ENCODE data around the gene ITIH5. TPM values are rescaled to one million over a fixed set of nuclear protein-coding genes. Genes with fewer than 3 reads are reported as not detected.

Gene ITIH5
- total and polyA plus RNA-seq, 2 donors (not counting 1 experiment from before 2014, with no cell fraction given) = 0.22 to 12.4 TPM

DNA sequence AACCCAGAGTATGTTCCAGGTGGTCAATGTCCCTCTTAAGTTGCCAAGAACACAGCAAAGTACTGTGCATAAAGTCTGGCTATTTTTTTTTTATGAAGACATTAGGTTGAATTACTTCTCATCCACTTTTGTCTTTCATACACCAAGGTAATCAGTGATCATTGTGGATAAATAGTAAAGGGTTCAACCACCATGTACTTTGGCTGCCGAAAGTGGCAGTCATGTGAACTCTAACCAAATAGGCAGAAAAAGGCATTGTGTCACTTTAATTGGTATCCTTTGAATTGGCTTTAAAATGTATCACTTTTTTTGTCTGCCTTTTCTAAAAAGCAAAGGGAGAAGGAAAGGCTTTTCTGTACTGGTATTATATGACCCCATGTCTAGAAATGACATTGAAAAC lies 43.7 kb upstream of the ITIH5 start:
- H3K27me3 ChIP-seq (ENCODE audit: control insufficient read depth, insufficient read depth, low read length) = no peaks in the 10 kb centered on the region
- no peaks in the 10 kb centered on the region for H3K36me3 ChIP-seq (ENCODE audit: control insufficient read depth, insufficient read depth, low read length)
- no peaks in the 10 kb centered on the region for H3K79me2 ChIP-seq (ENCODE audit: control insufficient read depth, insufficient read depth, low read length)
- H3K9me3 ChIP-seq (ENCODE audit: control insufficient read depth, insufficient read depth, low read depth, low read length) = no peaks in the 10 kb centered on the region
- H3K4me2 ChIP-seq (ENCODE audit: extremely low read depth, insufficient read depth, low read length) = no peak overlapping the region
- no peak overlapping the region for H3K27ac ChIP-seq (ENCODE audit: insufficient read depth, low read length)
- no peaks in the 10 kb centered on the region for H3K4me1 ChIP-seq (ENCODE audit: control insufficient read depth, extremely low read depth, insufficient read depth, low read length)
- no peak overlapping the region for H3K9ac ChIP-seq (ENCODE audit: insufficient read depth, low read length)
- no peak for DNase-seq (ENCODE audit: low read depth in 2 of 2)
- no peak for TF ChIP-seq EZH2 (IDR thresholded peaks at IDR 0.05; ENCODE audit: low read length, missing control alignments)
- TF ChIP-seq, protein P1, sequence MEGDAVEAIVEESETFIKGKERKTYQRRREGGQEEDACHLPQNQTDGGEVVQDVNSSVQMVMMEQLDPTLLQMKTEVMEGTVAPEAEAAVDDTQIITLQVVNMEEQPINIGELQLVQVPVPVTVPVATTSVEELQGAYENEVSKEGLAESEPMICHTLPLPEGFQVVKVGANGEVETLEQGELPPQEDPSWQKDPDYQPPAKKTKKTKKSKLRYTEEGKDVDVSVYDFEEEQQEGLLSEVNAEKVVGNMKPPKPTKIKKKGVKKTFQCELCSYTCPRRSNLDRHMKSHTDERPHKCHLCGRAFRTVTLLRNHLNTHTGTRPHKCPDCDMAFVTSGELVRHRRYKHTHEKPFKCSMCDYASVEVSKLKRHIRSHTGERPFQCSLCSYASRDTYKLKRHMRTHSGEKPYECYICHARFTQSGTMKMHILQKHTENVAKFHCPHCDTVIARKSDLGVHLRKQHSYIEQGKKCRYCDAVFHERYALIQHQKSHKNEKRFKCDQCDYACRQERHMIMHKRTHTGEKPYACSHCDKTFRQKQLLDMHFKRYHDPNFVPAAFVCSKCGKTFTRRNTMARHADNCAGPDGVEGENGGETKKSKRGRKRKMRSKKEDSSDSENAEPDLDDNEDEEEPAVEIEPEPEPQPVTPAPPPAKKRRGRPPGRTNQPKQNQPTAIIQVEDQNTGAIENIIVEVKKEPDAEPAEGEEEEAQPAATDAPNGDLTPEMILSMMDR (conservative IDR thresholded peaks at IDR 0.05 in 1 of 2, IDR thresholded peaks at IDR 0.05 in 1 of 2; ENCODE audit: low read depth in 1 of 2, low read length in 2 of 2) = no peak
- no peak overlapping the region for H2AFZ ChIP-seq (ENCODE audit: low read length)
- no peaks in the 10 kb centered on the region for H4K20me1 ChIP-seq (ENCODE audit: control insufficient read depth, extremely low read depth, insufficient read depth, low read length)
- no peak overlapping the region for H3K4me3 ChIP-seq (replicated peaks in 1 of 4; ENCODE audit: control extremely low read depth in 1 of 4, insufficient read depth in 1 of 4, low read depth in 3 of 4, low read length in 4 of 4)

DNA sequence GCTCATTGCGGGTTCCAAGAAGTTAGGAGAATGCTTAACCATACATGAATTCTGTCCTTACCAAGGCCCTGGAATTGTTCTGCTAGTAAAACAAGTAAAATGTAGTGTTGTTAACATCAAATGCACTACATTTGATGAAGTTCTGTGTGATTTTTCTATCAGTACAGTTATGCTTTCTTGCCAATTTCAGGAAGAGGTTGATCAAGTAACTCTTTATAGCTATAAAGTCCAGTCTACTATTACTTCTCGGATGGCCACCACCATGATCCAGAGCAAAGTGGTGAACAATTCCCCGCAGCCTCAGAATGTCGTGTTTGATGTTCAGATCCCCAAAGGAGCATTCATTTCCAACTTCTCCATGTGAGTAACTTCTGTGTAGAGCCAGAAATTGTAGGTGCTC lies 42.1 kb upstream of the ITIH5 start:
- Histone ChIP-seq H3K4me1 (ENCODE audit: control insufficient read depth, extremely low read depth, insufficient read depth, low read length) (no peaks in the 10 kb centered on the region), H2AFZ (ENCODE audit: low read length) (no peak overlapping the region), H3K27me3 (ENCODE audit: control insufficient read depth, insufficient read depth, low read length) (no peaks in the 10 kb centered on the region), H3K79me2 (ENCODE audit: control insufficient read depth, insufficient read depth, low read length) (no peaks in the 10 kb centered on the region), H3K27ac (ENCODE audit: insufficient read depth, low read length) (no peak overlapping the region), H3K36me3 (ENCODE audit: control insufficient read depth, insufficient read depth, low read length) (no peaks in the 10 kb centered on the region), H4K20me1 (ENCODE audit: control insufficient read depth, extremely low read depth, insufficient read depth, low read length) (no peaks in the 10 kb centered on the region), H3K4me2 (ENCODE audit: extremely low read depth, insufficient read depth, low read length) (no peak overlapping the region), H3K9me3 (ENCODE audit: control insufficient read depth, insufficient read depth, low read depth, low read length) (no peaks in the 10 kb centered on the region), H3K9ac (ENCODE audit: insufficient read depth, low read length) (no peak overlapping the region), H3K4me3 (replicated peaks in 1 of 4; ENCODE audit: control extremely low read depth in 1 of 4, insufficient read depth in 1 of 4, low read depth in 3 of 4, low read length in 4 of 4) (no peak overlapping the region)
- no peak for DNase-seq (ENCODE audit: low read depth in 2 of 2)
- TF ChIP-seq, protein P1 (conservative IDR thresholded peaks at IDR 0.05 in 1 of 2, IDR thresholded peaks at IDR 0.05 in 1 of 2; ENCODE audit: low read depth in 1 of 2, low read length in 2 of 2) = no peak
- no peak for TF ChIP-seq EZH2 (IDR thresholded peaks at IDR 0.05; ENCODE audit: low read length, missing control alignments)

DNA sequence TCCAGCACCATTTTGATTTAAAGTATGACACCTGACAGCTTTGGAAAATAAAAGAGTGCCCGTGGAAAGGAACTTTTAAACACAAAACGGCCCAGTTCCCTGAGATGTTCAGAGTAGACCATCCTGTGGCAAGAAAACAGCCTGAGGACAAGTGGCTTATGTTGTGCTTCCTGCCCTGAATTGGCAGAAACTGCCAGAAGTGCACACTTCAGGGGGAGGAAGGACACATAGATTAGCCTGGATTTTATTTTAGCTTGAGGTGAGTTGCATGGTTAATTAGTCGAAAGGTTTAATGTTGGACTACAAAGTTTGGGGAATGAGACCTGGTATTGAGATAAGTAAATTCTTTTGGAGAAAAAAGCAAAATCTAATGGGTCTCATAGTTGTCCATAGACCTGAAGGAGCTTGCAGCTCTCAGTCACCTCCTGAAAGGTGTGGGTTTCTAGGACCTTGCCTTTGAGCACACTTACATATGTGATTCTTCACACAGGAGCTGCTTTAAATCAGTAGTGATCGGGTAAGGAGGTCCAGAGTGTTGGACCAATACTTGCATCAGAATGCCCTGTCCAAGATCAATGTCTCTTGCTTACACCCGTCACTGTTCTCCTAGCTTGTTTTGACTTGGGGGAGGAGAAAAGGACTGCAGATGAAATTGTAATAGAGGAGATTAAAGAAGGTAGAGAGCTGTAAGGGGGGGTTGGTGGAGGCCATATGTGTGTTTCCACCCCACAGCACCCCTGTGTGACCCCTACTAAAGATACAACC lies 41.3 kb upstream of the ITIH5 start:
- Histone ChIP-seq H3K79me2 (ENCODE audit: control insufficient read depth, insufficient read depth, low read length) (no peaks in the 10 kb centered on the region), H3K4me3 (replicated peaks in 1 of 4; ENCODE audit: control extremely low read depth in 1 of 4, insufficient read depth in 1 of 4, low read depth in 3 of 4, low read length in 4 of 4) (no peak overlapping the region), H3K4me2 (ENCODE audit: extremely low read depth, insufficient read depth, low read length) (no peak overlapping the region), H4K20me1 (ENCODE audit: control insufficient read depth, extremely low read depth, insufficient read depth, low read length) (no peaks in the 10 kb centered on the region), H3K27me3 (ENCODE audit: control insufficient read depth, insufficient read depth, low read length) (no peaks in the 10 kb centered on the region), H2AFZ (ENCODE audit: low read length) (no peak overlapping the region), H3K27ac (ENCODE audit: insufficient read depth, low read length) (no peak overlapping the region), H3K4me1 (ENCODE audit: control insufficient read depth, extremely low read depth, insufficient read depth, low read length) (no peaks in the 10 kb centered on the region), H3K9me3 (ENCODE audit: control insufficient read depth, insufficient read depth, low read depth, low read length) (no peaks in the 10 kb centered on the region), H3K9ac (ENCODE audit: insufficient read depth, low read length) (no peak overlapping the region), H3K36me3 (ENCODE audit: control insufficient read depth, insufficient read depth, low read length) (no peaks in the 10 kb centered on the region)
- TF ChIP-seq, protein P1 (conservative IDR thresholded peaks at IDR 0.05 in 1 of 2, IDR thresholded peaks at IDR 0.05 in 1 of 2; ENCODE audit: low read depth in 1 of 2, low read length in 2 of 2) = no peak
- no peak for TF ChIP-seq EZH2 (IDR thresholded peaks at IDR 0.05; ENCODE audit: low read length, missing control alignments)
- DNase-seq (ENCODE audit: low read depth in 2 of 2) = no peak

Measured in fibroblast of lung (primary cell).